PC-3 (cell line): ENCODE results near the gene DOCK10.

Source experiments
- EZH2 ChIP-seq: fragments of 300-600 bp; sonication (generic); IDR thresholded peaks from one replicate; pipeline ENCODE4 v1.6.1; 2017; ENCODE audit warnings: antibody characterized with exemption, mild to moderate bottlenecking, low read length; ENCODE audit not compliant: unreplicated experiment
- TF ChIP-seq, protein P1 (sequence below): fragments of 300-600 bp; sonication (generic); conservative IDR thresholded peaks from 2 replicates; pipeline ENCODE4 v1.5.1; 2017; ENCODE audit warnings: antibody characterized with exemption, low read depth, mild to moderate bottlenecking, low read length

- TF ChIP-seq, protein P1, sequence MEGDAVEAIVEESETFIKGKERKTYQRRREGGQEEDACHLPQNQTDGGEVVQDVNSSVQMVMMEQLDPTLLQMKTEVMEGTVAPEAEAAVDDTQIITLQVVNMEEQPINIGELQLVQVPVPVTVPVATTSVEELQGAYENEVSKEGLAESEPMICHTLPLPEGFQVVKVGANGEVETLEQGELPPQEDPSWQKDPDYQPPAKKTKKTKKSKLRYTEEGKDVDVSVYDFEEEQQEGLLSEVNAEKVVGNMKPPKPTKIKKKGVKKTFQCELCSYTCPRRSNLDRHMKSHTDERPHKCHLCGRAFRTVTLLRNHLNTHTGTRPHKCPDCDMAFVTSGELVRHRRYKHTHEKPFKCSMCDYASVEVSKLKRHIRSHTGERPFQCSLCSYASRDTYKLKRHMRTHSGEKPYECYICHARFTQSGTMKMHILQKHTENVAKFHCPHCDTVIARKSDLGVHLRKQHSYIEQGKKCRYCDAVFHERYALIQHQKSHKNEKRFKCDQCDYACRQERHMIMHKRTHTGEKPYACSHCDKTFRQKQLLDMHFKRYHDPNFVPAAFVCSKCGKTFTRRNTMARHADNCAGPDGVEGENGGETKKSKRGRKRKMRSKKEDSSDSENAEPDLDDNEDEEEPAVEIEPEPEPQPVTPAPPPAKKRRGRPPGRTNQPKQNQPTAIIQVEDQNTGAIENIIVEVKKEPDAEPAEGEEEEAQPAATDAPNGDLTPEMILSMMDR = no peak
- TF ChIP-seq EZH2 = no peak
Observed at GRCh38 chr2:225006730-225007129, 35.5 kb downstream of the DOCK10 start.
